HG03457 (cell line): Measurements from ENCODE around the gene PARL.

Source experiments
- ATAC-seq: cut with Tn5 transposase; IDR thresholded peaks from one replicate; pipeline ENCODE4 v1.9.1; 2021; ENCODE audit warnings: moderate number of reproducible peaks; ENCODE audit not compliant: unreplicated experiment

The PARL gene

GRCh38 chr3:183884427-183885296 is at the start of gene PARL:
Gene PARL, minus strand, starts transcription at chr3:183884880. Its CDS starts 34 bp downstream, at chr3:183884846.
- peak; percentile 99 for ATAC-seq

- no peak for ATAC-seq
Measured at GRCh38 chr3:183933160-183933559, 48.5 kb upstream of the PARL start.

DNA sequence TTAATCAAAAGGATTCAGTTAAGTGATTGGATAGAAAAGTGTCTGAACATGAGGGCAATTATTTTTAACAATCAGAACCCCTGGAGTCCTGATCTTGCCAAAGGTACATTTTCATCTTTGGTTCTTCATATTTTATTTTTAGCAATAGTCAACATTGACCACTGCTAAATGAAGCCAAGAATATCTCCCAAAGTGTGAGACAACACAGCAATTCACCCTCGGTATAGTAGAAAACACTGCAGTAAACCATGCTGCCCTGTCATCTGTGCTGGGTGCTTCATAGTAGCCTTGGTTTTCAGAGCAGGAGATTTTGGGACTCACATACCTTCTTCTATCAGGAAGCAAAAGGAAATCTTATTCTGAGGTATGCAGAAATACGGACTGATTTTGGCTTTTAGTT is 47.2 kb upstream of the PARL start:
- no peak for ATAC-seq

DNA sequence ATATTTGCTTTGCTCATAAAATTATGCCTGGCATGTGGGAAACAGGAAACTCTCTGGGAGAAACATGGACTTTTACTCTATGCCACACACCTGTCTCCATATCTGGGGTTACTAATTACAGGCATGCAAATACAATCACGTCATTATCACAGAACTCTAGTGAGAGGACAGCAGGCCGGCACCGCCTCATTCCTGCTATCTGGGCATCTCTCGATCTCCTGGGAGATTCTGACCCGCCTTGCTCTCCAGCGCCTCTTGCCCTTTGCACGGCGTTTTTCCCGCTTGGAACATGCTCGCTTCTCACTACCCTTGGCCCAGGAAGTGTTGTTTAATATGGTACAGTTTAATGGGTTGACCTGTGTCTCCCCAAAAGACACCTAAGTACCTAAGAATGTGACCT is 45.4 kb upstream of the PARL start:
- no peak for ATAC-seq

DNA sequence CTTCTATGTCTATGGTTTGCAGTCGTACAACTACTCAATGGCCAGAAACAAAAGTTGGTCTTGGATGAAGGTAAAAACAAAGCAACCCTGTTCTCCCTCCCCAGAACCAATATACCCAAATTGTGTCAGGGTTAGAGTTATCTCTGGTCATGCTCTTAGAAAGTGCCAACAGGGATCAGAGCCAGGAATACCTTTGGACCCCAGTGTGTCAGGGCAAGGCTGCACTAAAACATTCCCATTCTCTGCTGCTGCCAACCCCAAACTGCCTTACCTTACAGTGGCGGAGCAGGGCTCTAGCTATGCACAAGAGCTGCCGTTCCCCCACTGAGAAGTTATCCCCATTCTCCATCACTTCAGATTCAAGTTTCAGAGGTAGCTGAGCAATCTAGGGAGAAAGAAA is 42.4 kb upstream of the PARL start:
- ATAC-seq, result no peak

DNA sequence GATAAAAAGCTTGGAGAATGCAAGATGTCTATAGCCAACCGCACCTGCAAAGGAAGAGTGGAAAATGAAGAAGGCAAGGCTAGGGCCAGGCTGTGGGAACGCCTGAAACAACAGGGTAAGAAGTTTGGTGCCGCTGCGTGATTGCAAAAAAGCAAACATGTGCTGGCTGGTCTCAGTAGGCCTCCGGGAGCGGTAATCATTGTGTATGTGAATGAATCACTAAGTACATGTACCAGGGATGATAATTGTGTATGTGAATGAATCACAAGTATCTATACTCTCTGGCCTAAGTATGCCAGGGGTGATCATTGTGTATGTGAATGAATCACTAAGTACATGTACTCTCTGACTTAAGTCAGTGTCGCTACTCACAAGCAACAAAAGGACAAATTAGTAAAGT is 40.3 kb upstream of the PARL start:
- ATAC-seq, result no peak

GRCh38 chr3:183924543-183924942 is 39.9 kb upstream of the PARL start:
- ATAC-seq, result no peak

GRCh38 chr3:183922421-183922820 is 37.7 kb upstream of the PARL start:
- no peak for ATAC-seq

- ATAC-seq, result no peak
Measured at GRCh38 chr3:183921096-183921495, 36.4 kb upstream of the PARL start.

- ATAC-seq, result no peak
Measured at GRCh38 chr3:183920416-183920815, 35.7 kb upstream of the PARL start.

- ATAC-seq, result no peak
Measured at GRCh38 chr3:183918178-183918577, 33.5 kb upstream of the PARL start.

DNA sequence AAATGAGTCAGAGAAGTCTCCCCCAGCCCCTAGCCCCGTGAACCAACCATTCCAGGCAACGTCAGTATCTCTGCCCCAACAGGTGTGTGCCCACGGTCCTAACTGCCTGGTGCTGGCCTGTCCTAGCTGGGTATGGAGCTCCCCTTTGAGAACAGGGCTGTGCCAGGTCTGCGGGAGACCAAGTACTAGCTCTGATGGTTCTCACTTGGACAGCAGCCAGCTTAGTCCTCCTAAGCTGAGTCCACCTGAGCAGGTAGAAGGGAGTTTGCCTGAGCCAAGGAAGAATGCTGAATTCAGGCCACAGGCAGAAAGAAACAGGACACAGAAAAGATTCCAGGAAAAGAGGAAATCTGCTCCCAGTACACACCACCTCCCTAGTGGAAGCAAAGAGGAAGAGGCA is 33.1 kb upstream of the PARL start:
- ATAC-seq, result no peak

GRCh38 chr3:183914856-183915255 is 30.2 kb upstream of the PARL start:
- no peak for ATAC-seq

DNA sequence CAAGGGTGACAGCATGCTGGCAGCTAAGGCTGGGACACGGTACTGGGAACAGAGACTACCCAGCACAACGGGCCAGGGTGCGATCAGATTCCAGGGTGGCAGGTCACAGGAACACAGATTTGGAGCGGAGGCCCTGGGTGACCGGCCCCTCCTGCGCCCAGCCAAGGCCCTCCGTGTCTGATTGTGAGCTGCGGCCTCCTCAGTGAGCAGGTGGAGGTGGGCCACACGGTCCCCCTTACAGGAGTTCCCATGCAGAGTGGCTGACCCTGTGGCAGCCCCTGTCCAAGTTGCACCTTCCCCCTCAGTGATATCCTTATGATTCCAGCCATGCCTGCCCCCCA is 28.9 kb upstream of the PARL start:
- no peak for ATAC-seq

- ATAC-seq, result no peak
Measured at GRCh38 chr3:183912895-183913579, 28.4 kb upstream of the PARL start.

GRCh38 chr3:183911763-183912506 is 27.3 kb upstream of the PARL start:
- no peak for ATAC-seq

DNA sequence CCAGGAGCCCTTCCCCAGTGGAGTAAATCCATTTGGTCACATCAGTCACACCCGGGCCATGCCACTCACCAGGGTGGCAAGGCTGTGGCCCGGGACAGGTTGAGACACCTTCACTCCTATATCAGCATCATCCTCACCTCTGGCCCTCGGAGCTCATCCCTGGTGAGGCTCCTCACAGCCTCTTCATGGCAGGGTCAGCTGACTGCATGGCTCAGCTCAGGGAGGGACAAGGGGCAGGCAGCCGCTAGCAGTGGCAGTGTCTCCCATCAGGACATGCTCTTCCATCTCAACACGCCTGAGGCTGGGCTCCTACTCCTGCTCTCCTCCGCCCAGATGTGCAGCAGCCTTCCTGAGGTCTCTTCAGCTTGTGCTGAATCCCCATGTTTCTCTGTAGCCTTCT is 26.4 kb upstream of the PARL start:
- ATAC-seq, result no peak

GRCh38 chr3:183909030-183909600 is 24.4 kb upstream of the PARL start:
- ATAC-seq, result no peak

- no peak for ATAC-seq
Measured at GRCh38 chr3:183907911-183908331, 23.2 kb upstream of the PARL start.

DNA sequence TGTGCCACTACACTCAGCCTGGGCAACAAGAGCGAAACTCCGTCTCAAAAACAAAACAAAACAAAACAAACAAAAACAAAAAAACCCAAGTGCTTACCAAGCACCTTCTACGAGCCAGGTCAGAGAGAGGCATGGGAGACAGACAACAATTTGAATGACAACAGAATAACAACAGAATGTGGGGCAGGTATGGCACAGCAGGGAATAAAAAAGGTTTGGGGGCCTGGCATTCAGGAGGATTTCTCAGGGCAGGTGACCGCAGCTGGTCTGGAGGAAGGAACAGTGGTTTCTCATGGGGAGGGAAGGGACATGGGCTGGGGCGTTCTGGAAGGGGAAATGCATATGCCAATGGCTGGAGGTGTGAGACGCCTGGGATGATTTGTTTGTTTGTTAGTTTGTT is 22.5 kb upstream of the PARL start:
- ATAC-seq, result no peak

DNA sequence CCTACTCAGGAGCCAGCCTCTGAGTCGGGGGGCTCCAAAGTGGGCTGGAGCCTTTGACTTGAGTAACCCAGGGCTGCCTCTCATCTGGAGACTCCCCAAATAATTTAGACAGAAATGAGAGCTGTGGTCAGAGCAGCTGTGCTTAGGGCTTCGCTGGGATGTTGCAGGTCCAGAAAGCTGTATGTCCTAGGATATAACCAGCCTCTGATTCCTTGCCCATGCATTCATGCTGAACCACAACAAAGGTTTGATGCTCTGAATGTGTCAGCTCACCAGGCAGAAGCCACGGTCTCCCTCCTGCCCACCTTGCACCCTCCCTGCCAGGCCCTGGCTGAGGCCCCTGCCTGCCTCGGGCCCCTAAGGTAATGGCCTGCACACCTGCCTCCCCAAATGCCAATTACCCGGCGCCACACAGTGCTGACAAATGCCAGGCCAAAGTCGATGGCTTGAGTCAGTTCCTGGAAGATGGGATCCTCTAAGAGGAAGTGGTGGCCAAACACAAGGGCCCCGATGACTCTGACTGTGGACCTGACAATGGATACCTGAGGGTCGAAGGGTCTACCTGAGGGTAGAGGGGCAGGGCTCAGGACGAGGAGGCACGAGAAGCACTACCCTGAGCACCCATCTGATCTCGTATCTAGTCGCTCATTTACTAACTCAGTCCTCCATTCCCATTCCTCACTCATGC is 21.7 kb upstream of the PARL start:
- no peak for ATAC-seq
